NB4 (cell line): ENCODE measurements around the gene TMEM233.
A peak's percentile ranks its signal among the peaks of the same experiment; 100 is the strongest.

Experiments
- DNase-seq: peaks from one replicate; pipeline ENCODE4 v3.0.0; 2010; ENCODE audit warnings: low read depth
- H3K4me3 ChIP-seq: one replicate; pipeline ENCODE4 v1.5.1; 2011; ENCODE audit warnings: mild to moderate bottlenecking, low read depth, low read length, moderate library complexity
- MAX ChIP-seq: IDR thresholded peaks from 2 replicates; pipeline ENCODE4 v1.6.1; 2011; ENCODE audit warnings: low read depth, low read length
- MYC ChIP-seq: IDR thresholded peaks from 2 replicates; pipeline ENCODE4 v1.6.1; 2011; ENCODE audit warnings: low read depth, low read length
- POLR2A ChIP-seq: IDR thresholded peaks from 2 replicates; pipeline ENCODE4 v1.6.1; 2011; ENCODE audit warnings: mild to moderate bottlenecking; ENCODE audit not compliant: insufficient read length; ENCODE audit errors: extremely low read depth
- TF ChIP-seq, protein P1 (sequence below): IDR thresholded peaks from one replicate; pipeline ENCODE4 v1.5.1; 2012; ENCODE audit warnings: low read depth, low read length

The TMEM233 gene

GRCh38 chr12:119576915-119577314, 16.7 kb upstream of the TMEM233 start:
- TF ChIP-seq MAX (no peak), POLR2A (no peak), MYC (no peak)
- TF ChIP-seq, protein P1, sequence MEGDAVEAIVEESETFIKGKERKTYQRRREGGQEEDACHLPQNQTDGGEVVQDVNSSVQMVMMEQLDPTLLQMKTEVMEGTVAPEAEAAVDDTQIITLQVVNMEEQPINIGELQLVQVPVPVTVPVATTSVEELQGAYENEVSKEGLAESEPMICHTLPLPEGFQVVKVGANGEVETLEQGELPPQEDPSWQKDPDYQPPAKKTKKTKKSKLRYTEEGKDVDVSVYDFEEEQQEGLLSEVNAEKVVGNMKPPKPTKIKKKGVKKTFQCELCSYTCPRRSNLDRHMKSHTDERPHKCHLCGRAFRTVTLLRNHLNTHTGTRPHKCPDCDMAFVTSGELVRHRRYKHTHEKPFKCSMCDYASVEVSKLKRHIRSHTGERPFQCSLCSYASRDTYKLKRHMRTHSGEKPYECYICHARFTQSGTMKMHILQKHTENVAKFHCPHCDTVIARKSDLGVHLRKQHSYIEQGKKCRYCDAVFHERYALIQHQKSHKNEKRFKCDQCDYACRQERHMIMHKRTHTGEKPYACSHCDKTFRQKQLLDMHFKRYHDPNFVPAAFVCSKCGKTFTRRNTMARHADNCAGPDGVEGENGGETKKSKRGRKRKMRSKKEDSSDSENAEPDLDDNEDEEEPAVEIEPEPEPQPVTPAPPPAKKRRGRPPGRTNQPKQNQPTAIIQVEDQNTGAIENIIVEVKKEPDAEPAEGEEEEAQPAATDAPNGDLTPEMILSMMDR: no peak
- no peak overlapping the region for H3K4me3 ChIP-seq
- DNase-seq: no peak

DNA sequence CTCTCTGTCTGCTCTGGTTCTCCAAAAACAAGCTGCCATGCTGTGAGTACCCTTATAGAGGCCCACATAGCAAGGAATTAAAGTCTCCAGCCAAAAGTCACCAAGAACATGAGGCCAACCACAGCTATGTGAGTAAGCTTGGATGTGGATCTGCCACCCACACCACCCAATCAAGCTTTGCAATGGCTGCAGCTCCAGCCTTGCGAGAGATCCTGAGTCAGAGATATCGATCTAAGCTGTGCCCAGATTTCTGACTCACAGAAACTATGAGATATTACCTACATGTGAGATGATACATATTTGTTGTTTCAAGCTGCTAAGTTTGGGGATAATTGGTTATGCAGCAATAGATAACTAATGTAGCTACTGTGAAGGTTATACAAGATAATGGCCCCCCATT, 15.5 kb upstream of the TMEM233 start:
- TF ChIP-seq, protein P1: no peak
- TF ChIP-seq POLR2A (no peak), MYC (no peak), MAX (no peak)
- no peak overlapping the region for H3K4me3 ChIP-seq
- DNase-seq: peak; percentile 25

GRCh38 chr12:119589097-119589496, 4.5 kb upstream of the TMEM233 start:
- no peak for TF ChIP-seq POLR2A
- H3K4me3 ChIP-seq: no peak overlapping the region
- peak; percentile 83 for DNase-seq

DNA sequence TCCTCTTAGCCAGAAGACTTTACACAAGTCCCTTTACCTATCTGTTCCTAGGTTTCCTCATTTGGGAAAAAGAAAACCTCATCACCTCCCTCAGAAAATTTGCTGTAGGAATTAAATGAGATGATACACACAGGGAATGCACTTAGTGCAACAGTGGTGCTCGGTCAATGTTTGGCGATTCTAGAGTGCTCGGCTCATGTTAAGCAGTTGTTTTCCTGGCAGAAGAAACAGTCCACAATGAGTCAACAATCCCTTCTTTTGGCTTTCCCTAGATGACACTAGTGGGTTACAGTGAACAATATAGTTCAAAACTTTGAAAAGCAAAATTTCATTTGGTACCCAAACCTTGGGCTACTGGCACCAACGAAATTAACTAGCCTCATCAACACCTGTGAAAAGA, 3.9 kb upstream of the TMEM233 start:
- no peak for TF ChIP-seq POLR2A
- TF ChIP-seq, protein P1: no peak
- TF ChIP-seq MYC: no peak
- no peak for TF ChIP-seq MAX
- DNase-seq: no peak
- H3K4me3 ChIP-seq: no peak overlapping the region

DNA sequence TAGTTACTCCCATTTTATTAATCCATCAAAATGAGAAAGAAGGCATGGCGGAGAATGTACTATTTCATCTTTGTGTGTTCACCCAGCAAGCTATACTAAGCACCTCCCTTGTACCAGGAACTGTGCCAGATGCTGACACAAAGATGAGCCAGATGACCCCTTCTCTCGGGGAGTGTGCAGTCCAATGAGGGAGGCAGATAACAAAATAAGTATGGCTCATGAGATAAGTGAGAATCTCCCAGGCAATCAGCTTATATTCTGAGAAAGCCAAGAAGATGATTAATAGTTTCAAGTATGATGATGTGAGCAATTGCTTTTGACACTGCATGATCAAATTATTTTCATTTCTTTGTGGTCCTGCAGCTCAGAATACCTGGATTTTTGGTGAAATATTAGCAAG, 1.3 kb upstream of the TMEM233 start:
- DNase-seq: no peak

GRCh38 chr12:119594399-119594730, 791 bp downstream of the TMEM233 start:
- DNase-seq: no peak
- no peak overlapping the region for H3K4me3 ChIP-seq
- no peak for TF ChIP-seq MYC
- no peak for TF ChIP-seq POLR2A
- no peak for TF ChIP-seq MAX
- TF ChIP-seq, protein P1: no peak

More for the DNA sequence above, 1.3 kb upstream of the TMEM233 start:
- no peak for TF ChIP-seq MAX
- TF ChIP-seq, protein P1: no peak
- TF ChIP-seq MYC: no peak
- TF ChIP-seq POLR2A: no peak
- H3K4me3 ChIP-seq: no peak overlapping the region
